Measurements from ENCODE around the gene MOGAT1.
"Not testable (repeated sequence)": the region's sequence is repeated elsewhere in the genome, so short reads cannot be mapped to it uniquely, and the experiment has no call there.

The MOGAT1 gene

DNA sequence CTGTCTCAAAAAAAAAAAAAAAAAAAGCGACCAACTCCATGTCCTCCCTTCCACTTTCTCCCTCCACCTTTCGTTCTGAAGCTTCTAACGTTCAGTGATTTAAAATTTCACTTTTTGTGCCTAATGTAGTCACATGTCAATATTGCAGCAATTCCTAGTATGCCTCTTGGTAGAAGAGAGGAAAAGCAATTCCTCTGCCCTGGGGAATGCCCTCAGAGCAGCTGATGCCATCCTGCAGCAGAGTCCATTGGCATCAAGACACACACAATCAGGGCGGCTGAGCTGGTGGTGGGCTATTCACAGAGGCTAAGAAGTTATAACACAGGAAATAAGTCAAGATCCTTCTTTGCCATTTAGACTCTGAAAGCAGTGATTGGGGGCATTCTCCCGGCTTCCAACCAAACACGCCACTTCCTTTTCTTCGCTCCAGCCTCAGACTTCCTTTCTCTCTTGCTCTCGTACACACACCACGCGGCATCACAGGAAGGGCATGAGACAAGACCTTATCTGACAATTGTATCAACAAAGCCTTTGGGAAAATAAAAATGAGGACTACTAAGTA, 71.9 kb downstream of the MOGAT1 start:
- no peak for DNase-seq (ENCODE audit: low spot score)

- no peak for DNase-seq (ENCODE audit: low spot score)
These were observed 74.5 kb downstream of the MOGAT1 start for GRCh38 chr2:222745836-222746559.

- no peak for DNase-seq (ENCODE audit: low spot score)
These were observed 76.2 kb downstream of the MOGAT1 start for GRCh38 chr2:222747526-222748160.

DNA sequence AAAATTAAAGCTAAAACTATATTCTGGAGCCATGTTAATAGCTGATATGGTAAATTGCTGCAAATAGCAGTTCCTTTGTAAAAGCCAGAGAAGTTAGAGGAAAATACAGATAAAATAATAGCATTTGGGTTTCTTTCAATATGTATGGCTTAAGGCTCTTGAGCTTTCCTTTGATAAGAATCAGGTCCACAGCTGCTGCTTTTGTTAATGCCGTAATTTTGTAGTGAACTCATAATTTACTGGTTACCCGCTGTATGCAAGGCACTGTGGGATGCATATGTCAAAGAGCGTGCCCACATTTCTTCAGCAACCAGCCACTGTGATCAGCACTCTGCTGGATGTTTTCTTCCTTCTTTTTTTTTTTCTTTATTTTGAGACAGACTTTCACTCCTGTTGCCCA, 79.1 kb downstream of the MOGAT1 start:
- DNase-seq (ENCODE audit: low spot score) = no peak

DNA sequence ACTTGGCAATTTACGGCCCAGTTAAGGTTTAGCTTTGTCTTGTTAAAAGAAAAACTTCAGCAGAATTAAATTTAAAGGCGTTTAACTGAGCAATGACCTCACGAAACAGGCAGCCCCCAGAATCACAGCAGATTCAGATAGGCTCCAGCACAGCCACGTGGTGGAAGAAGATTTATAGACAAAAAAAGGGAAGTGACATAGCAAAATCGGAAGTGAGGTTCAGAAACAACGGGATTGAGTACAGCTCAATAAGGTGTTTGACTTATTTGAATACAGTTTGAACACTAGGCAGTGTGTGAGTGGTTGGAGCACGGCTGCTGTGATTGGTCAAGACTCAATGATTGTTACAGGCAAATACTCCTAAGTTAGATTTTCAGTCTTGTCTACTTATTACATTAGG, 79.8 kb downstream of the MOGAT1 start:
- no peak for DNase-seq (ENCODE audit: low spot score)

DNA sequence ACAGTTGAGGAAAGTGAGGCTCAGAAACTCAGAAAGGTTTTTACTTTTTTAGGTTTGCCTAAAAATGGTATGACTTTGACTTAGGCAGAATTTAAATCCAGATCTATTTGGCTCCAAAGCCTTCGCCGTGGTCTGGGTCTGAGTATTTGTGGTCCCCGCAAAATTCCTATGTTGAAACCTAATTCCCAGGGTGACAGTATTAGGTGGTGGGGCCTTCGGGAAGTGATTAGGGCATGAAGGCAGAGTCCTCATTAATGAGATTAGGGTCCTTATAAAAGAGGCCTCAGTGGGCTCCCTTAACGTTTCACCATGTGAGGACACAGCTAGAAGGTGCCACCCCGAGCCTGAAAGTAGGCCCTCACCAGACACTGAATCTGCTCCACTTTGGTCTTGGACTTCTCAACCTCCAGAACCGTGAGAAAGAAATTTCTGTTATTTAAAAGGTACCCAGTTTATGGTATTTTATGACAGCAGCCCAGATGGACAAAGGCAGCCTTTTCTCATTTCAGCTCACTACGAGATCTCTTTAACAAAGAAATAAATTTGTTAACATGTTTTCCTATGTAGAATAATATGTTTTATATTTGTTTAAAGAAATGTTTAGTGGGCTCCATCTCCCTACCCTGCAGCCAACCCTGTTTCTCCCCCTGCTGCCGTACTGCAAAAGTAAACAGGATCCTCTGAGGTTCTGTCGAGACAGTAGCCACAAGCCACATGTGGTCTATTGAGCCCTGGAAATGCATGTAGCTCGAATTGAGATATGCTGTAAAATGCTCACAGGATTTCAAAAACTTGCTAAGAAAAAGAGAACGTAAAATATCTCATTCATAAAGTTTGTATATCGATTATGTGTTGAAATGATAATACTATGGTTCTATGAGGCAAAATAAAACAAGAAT, 80.6 kb downstream of the MOGAT1 start:
- no peak for DNase-seq (ENCODE audit: low spot score)

DNA sequence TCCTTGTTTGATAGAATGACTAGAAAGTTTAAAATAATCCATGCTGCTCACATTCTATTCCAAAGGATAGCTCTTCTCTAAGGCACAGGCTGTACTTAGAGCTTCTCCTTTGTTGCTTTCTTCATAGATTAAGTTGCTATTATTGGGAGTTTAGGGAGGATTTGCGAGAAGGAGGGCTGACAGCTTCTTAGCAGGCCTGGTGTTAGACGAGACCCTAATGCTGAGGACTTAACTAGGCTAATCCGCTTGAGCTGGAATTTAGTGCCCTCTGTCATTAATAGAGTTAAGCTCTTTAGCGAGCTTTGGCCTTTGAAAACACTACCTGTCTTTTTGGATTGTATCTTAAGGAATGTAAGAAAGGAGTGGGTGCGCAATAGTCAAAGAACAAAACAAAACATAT, 81.3 kb downstream of the MOGAT1 start:
- no peak for DNase-seq (ENCODE audit: low spot score)

GRCh38 chr2:222753251-222753824, 81.9 kb downstream of the MOGAT1 start:
- DNase-seq (ENCODE audit: low spot score) = no peak

DNA sequence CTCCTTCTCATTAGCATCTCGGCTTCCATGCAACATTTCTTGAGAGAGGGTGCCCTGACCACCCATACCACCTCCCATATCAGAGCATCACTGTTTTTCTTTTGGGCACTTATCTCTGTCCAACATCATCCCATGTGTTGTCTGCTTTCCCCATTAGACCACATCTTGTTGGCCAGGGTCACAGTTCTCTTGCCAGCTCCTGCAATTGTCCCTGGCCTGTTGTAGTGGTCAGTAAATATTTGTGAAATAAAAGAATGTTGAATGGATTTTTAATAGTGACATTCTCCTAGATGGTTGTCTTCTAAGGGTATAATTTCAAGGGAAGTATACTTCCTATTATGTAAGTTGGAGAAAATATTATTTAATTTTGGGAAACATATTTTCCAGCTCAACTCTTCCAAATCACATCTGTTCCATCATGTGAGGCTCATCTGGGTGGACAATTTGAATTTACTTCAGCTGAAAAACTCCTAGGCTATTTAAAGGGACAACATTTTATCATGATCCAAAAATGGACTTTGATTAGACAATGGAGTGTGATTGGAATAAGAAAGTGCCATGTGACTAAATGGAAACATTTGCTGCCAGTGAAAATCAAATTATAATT, 83.0 kb downstream of the MOGAT1 start:
- DNase-seq (ENCODE audit: low spot score) = no peak

GRCh38 chr2:222755593-222755992, 84.1 kb downstream of the MOGAT1 start:
- not testable (repeated sequence) for DNase-seq (ENCODE audit: low spot score)

- no peak for DNase-seq (ENCODE audit: low spot score)
These were observed 84.9 kb downstream of the MOGAT1 start for GRCh38 chr2:222756362-222756831.

DNA sequence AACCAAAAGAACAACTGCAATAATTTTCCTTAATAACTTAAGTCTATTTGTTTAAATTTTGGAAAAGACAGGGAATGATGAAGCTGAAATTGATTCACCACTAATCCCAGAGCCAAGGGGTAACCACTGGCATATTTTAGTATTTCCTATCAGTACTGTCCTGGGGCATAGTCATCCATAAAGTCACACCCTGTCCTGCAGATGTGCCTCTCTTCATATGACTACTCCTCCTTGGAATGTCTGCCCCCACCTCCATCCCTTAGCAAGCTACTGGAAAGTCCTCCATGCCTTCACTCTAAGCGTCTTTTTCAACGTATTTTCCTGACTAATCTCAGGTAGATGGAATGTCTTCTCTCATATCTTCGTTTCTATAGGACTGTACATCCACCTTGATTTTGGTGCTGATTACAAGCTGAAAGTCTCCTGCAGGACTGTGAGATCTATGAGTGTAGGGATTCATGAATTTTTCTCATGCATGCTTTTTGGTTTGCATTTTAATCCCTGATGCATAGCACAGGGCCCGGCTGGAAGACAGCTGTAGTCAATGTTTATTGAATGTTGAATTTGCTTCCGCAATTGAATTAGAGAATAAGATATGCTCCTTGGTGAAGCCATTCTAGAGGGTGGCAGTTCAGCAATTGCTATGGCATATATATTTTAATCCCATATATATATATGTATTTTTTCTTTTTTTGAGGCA, 85.6 kb downstream of the MOGAT1 start:
- DNase-seq (ENCODE audit: low spot score) = peak; percentile 66
